Naive B cell (primary cell): ENCODE results near the gene NLRX1. TPM values are rescaled to one million over a fixed set of nuclear protein-coding genes. Genes with fewer than 3 reads are reported as not detected.

Experiments used
- ATAC-seq, 2 donors: fragments of 150-1000 bp; cut with Tn5 transposase; 2 replicates each; pipeline ENCODE4 v1.10.0; 2021; ENCODE audit warnings: low read depth in 2 of 2, mild to moderate bottlenecking in 2 of 2, moderate library complexity in 2 of 2
- DNase-seq: peaks from one replicate; pipeline ENCODE4 v3.0.0; 2022
- H3K27ac Mint-ChIP-seq, 6 donors: one replicate each; pipeline ENCODE4 v1.8.0; 2020 to 2022; ENCODE audit warnings: mild to moderate bottlenecking in 6 of 6, mixed read lengths in 6 of 6, moderate library complexity in 5 of 6, inconsistent platforms in 2 of 6
- H3K27me3 Mint-ChIP-seq, 3 donors: one replicate each; pipeline ENCODE4 v1.8.0; 2021 to 2022; ENCODE audit warnings: mixed read lengths in 3 of 3, mild to moderate bottlenecking in 1 of 3
- H3K36me3 Mint-ChIP-seq, 2 donors: one replicate each; pipeline ENCODE4 v1.8.0; 2020 to 2022; ENCODE audit warnings: mixed read lengths in 2 of 2, inconsistent platforms in 1 of 2, mild to moderate bottlenecking in 1 of 2
- H3K4me1 Mint-ChIP-seq, 3 donors: one replicate each; pipeline ENCODE4 v1.8.0; 2020 to 2022; ENCODE audit warnings: mixed read lengths in 3 of 3, inconsistent platforms in 1 of 3, mild to moderate bottlenecking in 1 of 3, moderate library complexity in 1 of 3
- H3K4me3 Mint-ChIP-seq, 8 donors: one replicate each; pipeline ENCODE4 v1.8.0; 2020 to 2022; ENCODE audit warnings: mild to moderate bottlenecking in 8 of 8, mixed read lengths in 8 of 8, moderate library complexity in 8 of 8, inconsistent platforms in 2 of 8
- H3K9me3 Mint-ChIP-seq, 7 donors: one replicate each; pipeline ENCODE4 v1.8.0; 2020 to 2022; ENCODE audit warnings: mixed read lengths in 7 of 7, mild to moderate bottlenecking in 5 of 7, inconsistent platforms in 2 of 7, moderate library complexity in 1 of 7
- polyA plus RNA-seq, 6 donors: library from polyadenylated mRNA; unstranded; fragments of 300-500 nt; fragmentation: Illumina TruSeq; gene quantifications; one replicate each; pipeline ENCODE4 v1.2.3, GENCODE V29; 2021; ENCODE audit warnings: low read depth in 6 of 6

Gene NLRX1
- polyA plus RNA-seq, 6 donors from 2014 or later: 2.1 to 4.1 (median 2.8) TPM

- ATAC-seq (peak in 1 of 2 donors; percentile 20), DNase-seq (no peak)
- Mint-ChIP-seq H3K4me1 (peaks cover 12 to 17% (median 16%) of the 10 kb centered on the region in 3 donors), H3K27ac (no peak overlapping the region), H3K9me3 (peaks cover 0 to 5% (median 0%) of the 10 kb centered on the region in 7 donors), H3K27me3 (peaks cover 57 to 75% (median 62%) of the 10 kb centered on the region in 3 donors), H3K36me3 (no peaks in the 10 kb centered on the region), H3K4me3 (peak overlapping the region; percentile 16 to 88 (median 77))
Observed at GRCh38 chr11:119147604-119148333, 20.8 kb upstream of the NLRX1 start.

- ATAC-seq (no peak), DNase-seq (no peak)
- Mint-ChIP-seq H3K27me3 (peaks cover 56 to 78% (median 63%) of the 10 kb centered on the region in 3 donors), H3K27ac (no peak overlapping the region), H3K36me3 (no peaks in the 10 kb centered on the region), H3K4me1 (peaks cover 12 to 17% (median 16%) of the 10 kb centered on the region in 3 donors), H3K9me3 (peaks cover 0 to 3% (median 0%) of the 10 kb centered on the region in 7 donors), H3K4me3 (peak overlapping the region; percentile 66 to 94 (median 79))
Observed at GRCh38 chr11:119148720-119149017, 19.9 kb upstream of the NLRX1 start.

- Mint-ChIP-seq H3K9me3 (peaks cover 0 to 3% (median 0%) of the 10 kb centered on the region in 7 donors), H3K27ac (no peak within 1 kb of the TSS), H3K4me3 (peak within 1 kb of the TSS; percentile 72 to 94 (median 80)), H3K4me1 (peaks cover 12 to 17% (median 16%) of the 10 kb centered on the region in 3 donors), H3K27me3 (peaks cover 53 to 81% (median 64%) of the 10 kb centered on the region in 3 donors), H3K36me3 (no peaks in the 10 kb centered on the region)
- ATAC-seq: peak; percentile 41 to 57
- DNase-seq: peak; percentile 6
Observed at GRCh38 chr11:119149018-119149785, 19.3 kb upstream of the NLRX1 start, which contains the start of gene ABCG4. ABCG4 (plus strand) TSS chr11:119149052; CDS start chr11:119149966, 914 bp downstream.

- ATAC-seq: peak in 1 of 2 donors; percentile 2
- peaks cover 0 to 3% (median 0%) of the 10 kb centered on the region in 7 donors for H3K9me3 Mint-ChIP-seq
- no peak for DNase-seq
- peaks cover 12 to 17% (median 16%) of the 10 kb centered on the region in 3 donors for H3K4me1 Mint-ChIP-seq
- peak overlapping the region; percentile 9 to 88 (median 70) for H3K4me3 Mint-ChIP-seq
- H3K27ac Mint-ChIP-seq: no peak overlapping the region
- H3K36me3 Mint-ChIP-seq: no peaks in the 10 kb centered on the region
- peaks cover 51 to 81% (median 66%) of the 10 kb centered on the region in 3 donors for H3K27me3 Mint-ChIP-seq
Observed at GRCh38 chr11:119149786-119150275, 18.7 kb upstream of the NLRX1 start.

- Mint-ChIP-seq H3K27ac (peak overlapping the region in 1 of 6 donors; percentile 42), H3K4me1 (peaks cover 12 to 22% (median 19%) of the 10 kb centered on the region in 3 donors), H3K9me3 (peaks cover 0 to 3% (median 0%) of the 10 kb centered on the region in 7 donors), H3K36me3 (no peaks in the 10 kb centered on the region), H3K4me3 (no peak overlapping the region), H3K27me3 (peaks cover 40 to 81% (median 68%) of the 10 kb centered on the region in 3 donors)
- ATAC-seq (no peak), DNase-seq (no peak)
Observed at GRCh38 chr11:119152043-119152442, 16.5 kb upstream of the NLRX1 start.

GRCh38 chr11:119152604-119153003 is 15.9 kb upstream of the NLRX1 start:
- no peak overlapping the region for H3K4me3 Mint-ChIP-seq
- no peaks in the 10 kb centered on the region for H3K36me3 Mint-ChIP-seq

GRCh38 chr11:119153049-119153818 is 15.3 kb upstream of the NLRX1 start:
- Mint-ChIP-seq H3K4me3 (no peak overlapping the region), H3K4me1 (peaks cover 7 to 14% (median 14%) of the 10 kb centered on the region in 3 donors), H3K9me3 (no peaks in the 10 kb centered on the region), H3K27me3 (peaks cover 28 to 69% (median 56%) of the 10 kb centered on the region in 3 donors), H3K36me3 (no peaks in the 10 kb centered on the region), H3K27ac (peak overlapping the region in 1 of 6 donors; percentile 87)
- ATAC-seq (no peak), DNase-seq (no peak)

More at GRCh38 chr11:119152604-119153003, 15.9 kb upstream of the NLRX1 start:
- H3K27ac Mint-ChIP-seq: no peak overlapping the region
- no peak for DNase-seq
- peaks cover 12 to 21% (median 19%) of the 10 kb centered on the region in 3 donors for H3K4me1 Mint-ChIP-seq
- peaks cover 35 to 75% (median 62%) of the 10 kb centered on the region in 3 donors for H3K27me3 Mint-ChIP-seq
- H3K9me3 Mint-ChIP-seq: peaks cover 0 to 2% (median 0%) of the 10 kb centered on the region in 7 donors
- ATAC-seq: no peak

GRCh38 chr11:119154178-119154577 is 14.3 kb upstream of the NLRX1 start:
- H3K27ac Mint-ChIP-seq: no peak overlapping the region
- H3K36me3 Mint-ChIP-seq: no peaks in the 10 kb centered on the region
- H3K4me3 Mint-ChIP-seq: no peak overlapping the region
- peaks cover 0 to 2% (median 0%) of the 10 kb centered on the region in 7 donors for H3K9me3 Mint-ChIP-seq
- H3K27me3 Mint-ChIP-seq: peaks cover 24 to 73% (median 53%) of the 10 kb centered on the region in 3 donors
- DNase-seq (no peak), ATAC-seq (no peak)
- peaks cover 0 to 10% (median 9%) of the 10 kb centered on the region in 3 donors for H3K4me1 Mint-ChIP-seq

GRCh38 chr11:119155733-119156492 is 12.6 kb upstream of the NLRX1 start:
- ATAC-seq: no peak
- Mint-ChIP-seq H3K36me3 (no peaks in the 10 kb centered on the region), H3K4me1 (peaks cover 0 to 6% (median 2%) of the 10 kb centered on the region in 3 donors), H3K27ac (peak overlapping the region in 2 of 6 donors; percentile 39 to 49), H3K27me3 (peaks cover 18 to 61% (median 52%) of the 10 kb centered on the region in 3 donors), H3K4me3 (peak overlapping the region in 1 of 8 donors; percentile 31), H3K9me3 (peaks cover 0 to 2% (median 0%) of the 10 kb centered on the region in 7 donors)
- no peak for DNase-seq

GRCh38 chr11:119156496-119156895 is 12.0 kb upstream of the NLRX1 start:
- peaks cover 14 to 61% (median 46%) of the 10 kb centered on the region in 3 donors for H3K27me3 Mint-ChIP-seq
- peaks cover 0 to 6% (median 2%) of the 10 kb centered on the region in 3 donors for H3K4me1 Mint-ChIP-seq
- H3K36me3 Mint-ChIP-seq: no peaks in the 10 kb centered on the region
- no peak overlapping the region for H3K4me3 Mint-ChIP-seq
- H3K9me3 Mint-ChIP-seq: peaks cover 0 to 2% (median 0%) of the 10 kb centered on the region in 7 donors
- H3K27ac Mint-ChIP-seq: no peak overlapping the region
- DNase-seq (no peak), ATAC-seq (no peak)

GRCh38 chr11:119157063-119157462 is 11.5 kb upstream of the NLRX1 start:
- Mint-ChIP-seq H3K9me3 (peaks cover 0 to 2% (median 0%) of the 10 kb centered on the region in 7 donors), H3K27me3 (peaks cover 10 to 55% (median 43%) of the 10 kb centered on the region in 3 donors), H3K4me1 (peaks cover 0 to 6% (median 2%) of the 10 kb centered on the region in 3 donors), H3K4me3 (no peak overlapping the region), H3K36me3 (no peaks in the 10 kb centered on the region), H3K27ac (no peak overlapping the region)
- DNase-seq: no peak
- ATAC-seq: no peak

- Mint-ChIP-seq H3K9me3 (peaks cover 0 to 2% (median 0%) of the 10 kb centered on the region in 7 donors), H3K4me1 (peaks cover 0 to 6% (median 2%) of the 10 kb centered on the region in 3 donors)
Observed at GRCh38 chr11:119158467-119158866, 10.1 kb upstream of the NLRX1 start.

More at GRCh38 chr11:119158467-119158866, 10.1 kb upstream of the NLRX1 start:
- ATAC-seq: no peak
- H3K4me3 Mint-ChIP-seq: no peak overlapping the region
- H3K27me3 Mint-ChIP-seq: peaks cover 5 to 47% (median 31%) of the 10 kb centered on the region in 3 donors
- H3K27ac Mint-ChIP-seq: no peak overlapping the region
- H3K36me3 Mint-ChIP-seq: no peaks in the 10 kb centered on the region
- no peak for DNase-seq
